Natural killer cell (primary cell): ENCODE results near the gene PHF2. TPM values are rescaled to one million over a fixed set of nuclear protein-coding genes. Genes with fewer than 3 reads are reported as not detected.

Experiments
- ATAC-seq, 3 donors: fragments of 150-1000 bp in 2 of 3; fragments of 200-7000 bp in 1 of 3; cut with Tn5 transposase; 1 replicate in 1 of 3; 2 replicates in 2 of 3; pipeline ENCODE4 v1.10.0; 2021; ENCODE audit warnings: mild to moderate bottlenecking in 2 of 3, moderate library complexity in 2 of 3
- DNase-seq, 2 donors: peaks; one replicate each; pipeline versions ENCODE4 v3.0.0 to v3.0.0-alpha.2; 2013 to 2021; ENCODE audit warnings: mixed read lengths in 1 of 2
- H3K27ac ChIP-seq: one replicate; pipeline ENCODE4 v1.5.1; 2013; ENCODE audit warnings: mild to moderate bottlenecking, low read length
- H3K27me3 ChIP-seq: one replicate; pipeline ENCODE4 v1.6.1; 2013; ENCODE audit warnings: low read length; ENCODE audit not compliant: control insufficient read depth, insufficient read depth
- H3K36me3 ChIP-seq: one replicate; pipeline ENCODE4 v1.6.1; 2013; ENCODE audit warnings: low read length; ENCODE audit not compliant: control insufficient read depth, insufficient read depth
- H3K4me1 ChIP-seq: one replicate; pipeline ENCODE4 v1.6.1; 2013; ENCODE audit warnings: low read length; ENCODE audit not compliant: control insufficient read depth, insufficient read depth
- H3K4me3 ChIP-seq: one replicate; pipeline ENCODE4 v1.5.1; 2013; ENCODE audit warnings: low read length
- H3K9me3 ChIP-seq: one replicate; pipeline ENCODE4 v1.6.1; 2013; ENCODE audit warnings: low read length; ENCODE audit not compliant: control insufficient read depth, insufficient read depth
- H3K27ac Mint-ChIP-seq, 2 donors: one replicate each; pipeline ENCODE4 v1.8.0; 2022; ENCODE audit warnings: mild to moderate bottlenecking in 2 of 2, mixed read lengths in 2 of 2, moderate library complexity in 1 of 2
- H3K27me3 Mint-ChIP-seq, 2 donors: one replicate each; pipeline ENCODE4 v1.8.0; 2022; ENCODE audit warnings: low read depth in 2 of 2, mixed read lengths in 2 of 2
- H3K36me3 Mint-ChIP-seq: one replicate; pipeline ENCODE4 v1.8.0; 2022; ENCODE audit warnings: mixed read lengths
- H3K4me1 Mint-ChIP-seq, 2 donors: one replicate each; pipeline ENCODE4 v1.8.0; 2022; ENCODE audit warnings: mixed read lengths in 2 of 2
- H3K4me3 Mint-ChIP-seq: one replicate; pipeline ENCODE4 v1.8.0; 2022; ENCODE audit warnings: mild to moderate bottlenecking, moderate library complexity, mixed read lengths
- H3K9me3 Mint-ChIP-seq, 2 donors: one replicate each; pipeline ENCODE4 v1.8.0; 2022; ENCODE audit warnings: mixed read lengths in 2 of 2
- WGBS: methylation state at CpG from one replicate; pipeline ENCODE4 v1.1.7; 2013; ENCODE audit warnings: missing lambda C conversion rate; ENCODE audit not compliant: insufficient coverage; 5-methylcytosine and 5-hydroxymethylcytosine counted together
- intact Hi-C: fragments of 100-400 bp; cut with micrococcal nuclease; formaldehyde crosslinking; loops from one replicate; pipeline ENCODE4 v1.14.2; 2022
- total RNA-seq, 4 donors: library from RNA; stranded (reverse); fragments of 120-200 nt in 1 of 4; gene quantifications; one replicate each; pipeline versions ENCODE4 v1.2.3 to v1.2.4, GENCODE V29; 2013 to 2022
- TF ChIP-seq, protein P1 (sequence below): fragments of 200-600 bp; IDR thresholded peaks from one replicate; pipeline ENCODE4 v1.8.0; 2022; ENCODE audit warnings: antibody characterized with exemption

The PHF2 gene
- total RNA-seq, 3 donors from 2014 or later (not counting 1 experiment from before 2014, with no cell fraction given): 24.8 to 28.1 (median 26.4) TPM

GRCh38 chr9:93662952-93663572, 86.7 kb downstream of the PHF2 start:
- TF ChIP-seq, protein P1, sequence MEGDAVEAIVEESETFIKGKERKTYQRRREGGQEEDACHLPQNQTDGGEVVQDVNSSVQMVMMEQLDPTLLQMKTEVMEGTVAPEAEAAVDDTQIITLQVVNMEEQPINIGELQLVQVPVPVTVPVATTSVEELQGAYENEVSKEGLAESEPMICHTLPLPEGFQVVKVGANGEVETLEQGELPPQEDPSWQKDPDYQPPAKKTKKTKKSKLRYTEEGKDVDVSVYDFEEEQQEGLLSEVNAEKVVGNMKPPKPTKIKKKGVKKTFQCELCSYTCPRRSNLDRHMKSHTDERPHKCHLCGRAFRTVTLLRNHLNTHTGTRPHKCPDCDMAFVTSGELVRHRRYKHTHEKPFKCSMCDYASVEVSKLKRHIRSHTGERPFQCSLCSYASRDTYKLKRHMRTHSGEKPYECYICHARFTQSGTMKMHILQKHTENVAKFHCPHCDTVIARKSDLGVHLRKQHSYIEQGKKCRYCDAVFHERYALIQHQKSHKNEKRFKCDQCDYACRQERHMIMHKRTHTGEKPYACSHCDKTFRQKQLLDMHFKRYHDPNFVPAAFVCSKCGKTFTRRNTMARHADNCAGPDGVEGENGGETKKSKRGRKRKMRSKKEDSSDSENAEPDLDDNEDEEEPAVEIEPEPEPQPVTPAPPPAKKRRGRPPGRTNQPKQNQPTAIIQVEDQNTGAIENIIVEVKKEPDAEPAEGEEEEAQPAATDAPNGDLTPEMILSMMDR: no peak
- H3K27me3 ChIP-seq: no peaks in the 10 kb centered on the region
- no peaks in the 10 kb centered on the region for H3K4me1 ChIP-seq
- H3K36me3 ChIP-seq: peaks cover 23% of the 10 kb centered on the region
- Mint-ChIP-seq H3K4me1 (peaks cover 0 to 1% of the 10 kb centered on the region in 2 donors), H3K27me3 (no peaks in the 10 kb centered on the region), H3K36me3 (no peaks in the 10 kb centered on the region), H3K4me3 (no peak overlapping the region), H3K9me3 (no peaks in the 10 kb centered on the region), H3K27ac (no peak overlapping the region)
- H3K27ac ChIP-seq: no peak overlapping the region
- intact Hi-C loops: no loop called here
- DNase-seq (no peak), ATAC-seq (no peak)
- 93% methylated on average over 9 of the region's 9 CpGs for WGBS
- H3K9me3 ChIP-seq: no peaks in the 10 kb centered on the region
- no peak overlapping the region for H3K4me3 ChIP-seq

DNA sequence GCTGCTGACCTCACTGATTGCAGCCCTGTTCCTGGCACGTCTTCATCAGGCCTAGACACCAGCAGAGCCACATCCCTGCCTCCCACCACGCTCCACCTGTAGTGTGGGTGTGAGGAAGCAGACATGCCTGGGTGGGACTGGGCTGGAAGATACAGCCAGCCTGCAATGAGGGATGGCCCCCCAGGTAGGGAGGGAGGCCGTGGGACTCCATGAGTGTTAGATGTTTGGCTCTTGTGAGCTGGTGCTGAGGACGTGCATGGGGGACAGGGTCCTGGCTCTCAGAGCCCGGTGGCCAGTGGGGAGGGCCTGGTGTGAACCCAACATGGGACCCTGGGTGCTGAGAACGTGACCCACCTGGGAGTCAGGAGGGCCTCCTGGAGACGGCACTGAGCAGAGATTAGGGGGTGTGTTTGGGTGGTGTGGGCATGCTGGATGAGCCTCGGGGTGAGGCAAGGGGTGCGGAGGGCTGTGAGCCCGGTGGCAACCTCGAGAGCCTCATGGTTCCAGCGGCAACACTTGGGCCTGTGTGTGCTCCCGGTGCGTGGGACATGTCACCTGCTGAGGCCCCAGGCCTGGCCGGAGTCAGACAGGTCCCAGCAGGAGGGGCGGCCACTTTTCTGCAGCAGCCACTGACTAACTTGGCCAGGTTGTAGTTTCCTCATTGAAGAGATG, 87.6 kb downstream of the PHF2 start:
- DNase-seq (no peak), ATAC-seq (no peak)
- no peak overlapping the region for H3K27ac ChIP-seq
- H3K36me3 ChIP-seq: peaks cover 21% of the 10 kb centered on the region
- H3K4me3 Mint-ChIP-seq: no peak overlapping the region
- H3K9me3 ChIP-seq: no peaks in the 10 kb centered on the region
- H3K27me3 Mint-ChIP-seq: no peaks in the 10 kb centered on the region
- peaks cover 0 to 9% of the 10 kb centered on the region in 2 donors for H3K4me1 Mint-ChIP-seq
- 96% methylated on average over 15 of the region's 16 CpGs for WGBS
- no peak overlapping the region for H3K27ac Mint-ChIP-seq
- no peaks in the 10 kb centered on the region for H3K9me3 Mint-ChIP-seq
- no peaks in the 10 kb centered on the region for H3K27me3 ChIP-seq
- H3K4me1 ChIP-seq: peaks cover under 1% of the 10 kb centered on the region
- intact Hi-C loops: no loop called here
- TF ChIP-seq, protein P1: no peak
- no peak overlapping the region for H3K4me3 ChIP-seq
- no peaks in the 10 kb centered on the region for H3K36me3 Mint-ChIP-seq

GRCh38 chr9:93664549-93665120, 88.3 kb downstream of the PHF2 start:
- no peak overlapping the region for H3K4me3 ChIP-seq
- TF ChIP-seq, protein P1: no peak
- H3K27ac Mint-ChIP-seq: no peak overlapping the region
- no peak overlapping the region for H3K27ac ChIP-seq
- no peaks in the 10 kb centered on the region for H3K27me3 ChIP-seq
- no peak for ATAC-seq
- H3K4me3 Mint-ChIP-seq: no peak overlapping the region
- no peaks in the 10 kb centered on the region for H3K36me3 Mint-ChIP-seq
- peaks cover 3 to 14% of the 10 kb centered on the region in 2 donors for H3K4me1 Mint-ChIP-seq
- H3K9me3 Mint-ChIP-seq: no peaks in the 10 kb centered on the region
- H3K4me1 ChIP-seq: peaks cover 6% of the 10 kb centered on the region
- H3K36me3 ChIP-seq: peaks cover 19% of the 10 kb centered on the region
- H3K9me3 ChIP-seq: no peaks in the 10 kb centered on the region
- no peak for DNase-seq
- intact Hi-C loops: no loop called here
- 95% methylated on average over 15 of the region's 15 CpGs for WGBS
- H3K27me3 Mint-ChIP-seq: no peaks in the 10 kb centered on the region
